HG02678 (cell line): ENCODE data around the gene PDE6G.

Experiments
- ATAC-seq: cut with Tn5 transposase; IDR thresholded peaks from one replicate; pipeline ENCODE4 v1.9.1; 2021; ENCODE audit warnings: mild to moderate bottlenecking, moderate library complexity; ENCODE audit not compliant: unreplicated experiment

Gene PDE6G

DNA sequence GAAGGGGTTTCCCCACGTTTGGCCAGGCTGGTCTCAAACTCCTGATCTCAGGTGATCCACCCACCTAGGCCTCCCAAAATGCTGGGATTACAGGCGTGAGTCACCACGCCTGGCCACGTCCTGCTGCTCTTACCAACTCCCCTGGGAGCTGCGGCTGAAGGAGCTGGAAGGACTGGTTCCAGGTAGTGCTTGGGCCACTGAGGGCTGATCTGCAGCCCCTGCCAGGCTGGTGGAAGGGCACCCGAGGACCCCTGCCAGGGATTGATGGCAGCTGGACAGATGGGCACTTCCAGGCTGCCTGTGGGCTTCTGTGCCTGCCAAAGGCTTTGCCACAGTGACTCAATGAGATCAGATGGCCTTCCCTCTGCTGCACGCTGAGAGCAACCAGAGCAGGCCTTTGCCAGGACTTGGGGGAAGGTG, 7.7 kb upstream of the PDE6G start:
- ATAC-seq: no peak

DNA sequence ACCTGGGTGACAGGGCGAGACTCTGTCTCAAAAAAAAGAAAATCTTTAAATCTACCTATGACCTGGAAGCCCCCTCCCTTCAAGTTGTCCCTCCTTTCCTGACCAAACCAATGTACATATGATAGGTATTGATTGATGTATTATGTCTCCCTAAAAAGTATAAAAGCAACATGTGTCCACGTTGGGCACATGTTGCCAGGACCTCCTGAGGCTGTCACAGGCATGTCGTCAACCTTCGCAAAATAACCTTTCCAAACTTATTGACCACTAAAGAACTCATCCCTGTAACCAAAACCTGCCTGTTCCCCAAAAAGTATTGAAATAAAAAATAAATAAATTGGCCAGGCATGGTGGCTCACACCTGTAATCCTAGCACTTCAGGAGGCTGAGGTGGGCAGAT, 5.7 kb upstream of the PDE6G start:
- no peak for ATAC-seq

DNA sequence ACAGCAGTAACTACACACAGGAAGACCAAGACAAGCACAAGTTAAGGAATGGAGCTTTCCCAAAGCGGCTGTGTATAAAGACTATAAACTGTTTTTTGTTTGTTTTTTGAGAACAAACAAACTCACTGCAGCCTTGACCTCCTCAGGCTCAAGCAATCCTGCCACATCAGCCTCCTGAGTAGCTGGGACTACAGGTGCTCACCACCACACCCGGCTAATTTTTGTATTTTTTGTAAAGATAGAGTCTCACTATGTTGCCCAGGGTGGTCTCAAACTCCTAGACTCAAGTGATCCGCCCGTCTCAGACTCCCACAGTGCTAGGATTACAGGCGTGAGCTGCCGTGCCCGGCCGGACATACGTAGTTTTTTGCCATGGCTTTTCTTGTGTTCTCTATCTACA, 4.1 kb upstream of the PDE6G start:
- no peak for ATAC-seq

DNA sequence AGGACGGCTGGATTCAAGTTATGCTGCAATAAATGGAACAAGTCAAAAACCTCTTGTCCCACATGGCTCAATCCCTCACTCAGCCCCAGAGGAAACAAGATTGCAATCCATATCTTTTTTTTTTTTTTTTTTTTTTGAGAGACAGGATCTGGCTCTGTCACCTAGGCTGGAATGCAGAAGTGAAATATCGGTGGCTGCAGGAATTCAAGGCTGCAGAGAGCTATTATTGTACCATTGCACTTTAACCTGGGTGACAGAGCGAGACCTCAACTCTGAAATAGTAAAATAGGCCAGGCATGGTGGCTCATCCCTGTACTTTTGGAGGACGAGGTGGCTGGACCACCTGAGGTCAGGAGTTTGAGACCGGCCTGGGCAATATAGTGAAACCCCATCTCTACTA, 2.7 kb upstream of the PDE6G start:
- ATAC-seq: no peak

DNA sequence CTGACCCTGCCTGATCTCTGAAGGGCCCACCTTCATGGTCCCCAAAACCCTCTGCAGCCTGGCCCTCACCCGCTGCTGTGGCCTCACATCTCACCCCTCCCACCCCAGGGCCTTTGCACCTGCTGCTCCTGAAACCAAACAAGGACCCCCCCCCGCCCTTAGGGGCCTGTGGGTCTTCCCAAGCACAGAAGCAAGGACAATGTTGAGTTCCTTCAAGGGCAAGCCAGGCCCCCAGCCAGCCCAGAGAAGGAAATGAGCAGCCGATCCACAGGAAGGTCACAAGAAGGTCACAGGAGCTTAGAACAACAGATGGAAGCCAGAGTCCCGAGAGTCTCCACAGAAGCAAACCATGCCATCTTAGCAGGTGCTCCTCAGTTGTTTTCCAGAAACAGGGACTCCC, 493 bp upstream of the PDE6G start:
- no peak for ATAC-seq

DNA sequence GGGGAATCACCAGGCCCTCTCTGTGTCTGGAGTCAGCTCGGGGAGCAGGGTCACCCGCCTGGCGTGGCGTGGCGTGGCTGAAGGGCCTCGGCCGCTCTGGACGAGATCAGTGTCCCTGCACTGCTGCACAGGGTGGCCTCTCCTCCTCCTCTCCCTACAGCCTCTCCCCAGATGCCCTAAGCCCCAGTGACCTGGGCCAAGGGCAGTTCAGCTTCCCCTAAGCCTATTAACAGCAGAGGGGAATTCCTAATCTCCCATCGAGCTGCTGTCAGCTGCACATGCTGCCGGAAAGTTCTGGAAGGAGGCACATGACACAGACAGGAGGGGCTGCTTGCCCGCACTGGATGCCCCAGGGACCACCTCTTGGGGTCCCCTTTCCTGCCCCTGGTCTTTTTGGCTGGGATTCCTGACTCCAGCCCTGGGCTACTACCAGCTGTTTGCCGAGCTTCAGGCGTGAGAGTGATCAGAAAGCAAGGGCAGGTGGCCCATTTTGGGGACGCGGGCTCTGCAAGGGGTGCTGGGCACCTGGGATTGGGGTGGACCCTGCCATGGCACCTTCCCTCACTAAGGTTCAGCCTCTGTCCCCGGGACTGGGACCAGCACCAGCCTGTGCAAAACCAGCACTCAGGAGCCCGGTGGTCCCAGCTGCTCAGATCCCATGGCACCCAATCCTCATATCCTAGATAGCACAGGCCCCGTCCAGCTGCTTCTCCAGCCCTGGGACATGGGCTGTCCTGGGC, 794 bp downstream of the PDE6G start:
- no peak for ATAC-seq

DNA sequence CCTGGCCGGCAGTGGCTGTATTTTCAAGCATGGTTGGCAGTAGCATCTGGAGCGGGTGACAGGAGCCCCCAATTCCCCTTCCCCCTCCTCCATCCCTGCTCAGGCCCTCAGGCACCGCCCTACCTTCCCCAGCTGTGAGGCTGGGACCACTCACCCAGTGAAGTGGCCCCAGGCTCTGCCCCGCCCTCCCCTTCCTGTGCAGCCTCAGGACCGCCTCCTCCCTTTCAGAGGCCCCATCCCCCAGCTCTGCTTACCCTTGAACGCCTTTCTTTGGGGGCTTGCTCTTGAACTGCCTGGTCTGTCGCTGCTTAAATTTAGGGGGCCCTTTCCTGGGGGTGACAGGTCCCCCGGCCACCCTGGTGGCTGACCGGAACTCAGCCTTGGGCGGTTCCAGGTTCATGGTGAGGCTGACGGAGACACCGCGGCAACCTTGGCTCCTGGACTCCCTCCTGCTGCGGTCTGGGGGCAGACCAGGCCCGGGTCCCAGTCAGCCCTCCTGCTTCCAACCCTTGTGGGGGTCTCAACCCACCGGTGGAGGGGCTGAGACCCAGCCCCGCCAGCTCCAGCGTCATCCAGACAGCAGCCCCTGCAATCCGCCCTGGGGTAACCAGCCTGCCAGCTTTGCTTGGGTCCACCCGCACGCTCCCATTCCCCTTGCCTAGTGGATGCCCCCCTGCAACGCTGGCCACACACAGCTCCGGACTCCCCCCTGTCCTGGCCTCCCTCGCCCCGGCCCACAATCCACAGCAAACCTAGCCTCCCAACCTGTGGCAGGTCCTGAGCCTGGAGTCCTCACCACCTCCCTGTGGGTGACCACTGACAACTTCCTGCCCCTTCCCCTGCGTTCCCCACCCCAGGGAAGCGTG, 3.2 kb downstream of the PDE6G start:
- ATAC-seq: no peak

DNA sequence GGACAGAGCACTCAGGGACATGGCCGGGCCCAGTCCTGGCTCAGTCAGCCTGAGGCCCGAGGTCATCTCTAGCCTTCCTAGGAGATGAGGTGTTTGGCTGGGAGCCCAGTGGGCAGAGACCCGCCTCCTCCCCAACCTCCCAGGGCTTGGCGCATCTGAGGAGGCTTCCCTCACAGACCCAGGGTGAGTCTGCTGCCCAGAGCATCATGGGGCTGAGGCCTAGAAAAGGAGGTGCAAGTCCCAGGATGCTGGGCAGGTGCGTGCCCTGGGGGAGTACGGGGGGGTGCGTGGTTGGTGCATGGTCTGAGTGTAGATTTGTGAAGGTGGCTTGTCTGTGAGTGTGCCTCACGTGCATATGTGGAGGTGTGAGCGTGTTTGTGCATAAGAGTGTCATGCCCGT, 4.7 kb downstream of the PDE6G start:
- no peak for ATAC-seq

DNA sequence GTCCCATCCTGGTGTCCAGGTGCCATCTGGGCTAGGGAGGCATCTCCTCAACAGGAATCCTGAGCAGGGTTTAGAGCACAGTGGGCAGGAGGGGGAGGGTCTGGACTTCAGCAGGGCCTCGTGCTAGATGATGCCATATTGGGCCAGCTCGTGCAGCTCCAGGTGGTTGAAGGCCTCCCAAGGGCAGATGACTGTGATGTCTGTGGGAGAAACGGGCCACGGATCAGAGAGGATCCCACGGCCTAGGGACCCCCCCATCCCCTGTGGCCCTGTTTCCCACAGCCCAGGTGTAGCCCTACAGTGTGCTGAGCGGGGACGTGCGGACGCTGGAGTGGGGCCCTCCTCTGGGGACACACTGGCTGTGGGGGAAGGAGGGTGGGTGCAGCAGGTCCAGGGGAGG, 5.4 kb downstream of the PDE6G start:
- ATAC-seq: no peak

DNA sequence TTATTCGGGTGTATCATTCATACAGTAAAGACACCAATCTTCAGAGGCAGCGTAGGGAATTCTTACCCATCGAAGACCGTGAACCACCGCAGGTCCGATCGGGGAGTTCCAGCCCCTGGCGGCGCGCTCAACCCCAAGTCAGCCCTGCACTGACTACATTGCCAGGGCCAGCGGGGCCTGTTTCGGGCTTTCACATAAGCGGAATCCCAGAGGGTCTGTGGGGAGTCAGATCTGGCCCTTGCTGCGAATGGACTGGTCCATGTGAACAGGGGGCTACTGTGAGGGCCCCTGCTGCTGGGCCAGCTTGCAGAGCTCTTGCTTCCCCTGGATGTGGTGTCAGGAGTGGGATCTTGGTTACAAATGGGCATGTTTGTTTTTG, 7.6 kb downstream of the PDE6G start:
- ATAC-seq: no peak

DNA sequence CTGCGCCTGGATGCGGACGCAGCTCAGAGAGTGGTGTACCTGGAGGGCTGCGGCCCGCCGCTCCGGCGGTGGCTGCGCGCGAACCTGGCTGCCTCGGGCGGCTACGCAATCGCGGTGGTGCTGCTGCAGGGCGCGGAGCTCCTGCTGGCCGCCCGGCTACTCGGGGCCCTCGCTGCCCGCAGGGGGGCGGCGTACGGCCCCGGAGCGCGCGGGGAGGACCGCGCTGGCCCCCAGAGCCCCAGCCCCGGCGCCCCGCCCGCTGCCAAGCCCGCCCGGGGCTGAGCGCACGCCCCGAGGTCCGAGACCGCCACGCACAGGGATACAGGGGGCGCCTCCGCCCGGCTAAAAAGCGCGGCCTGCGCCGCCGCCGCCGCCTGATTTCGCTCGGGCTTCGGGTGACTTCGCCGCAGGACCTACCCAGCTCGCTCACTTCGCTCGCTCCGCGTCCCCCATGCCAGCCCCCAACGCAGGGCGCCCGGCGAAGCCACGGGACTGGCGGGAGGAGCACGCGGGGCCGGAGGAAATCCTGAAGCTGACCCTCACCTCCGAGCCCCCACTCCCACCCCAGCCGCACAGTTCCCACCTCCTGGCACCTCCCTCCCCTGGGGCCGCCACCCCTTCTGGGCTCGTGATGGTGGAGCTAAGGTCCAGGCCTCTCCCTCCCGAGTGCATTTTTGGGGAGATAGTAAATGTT, 8.2 kb downstream of the PDE6G start:
- no peak for ATAC-seq

DNA sequence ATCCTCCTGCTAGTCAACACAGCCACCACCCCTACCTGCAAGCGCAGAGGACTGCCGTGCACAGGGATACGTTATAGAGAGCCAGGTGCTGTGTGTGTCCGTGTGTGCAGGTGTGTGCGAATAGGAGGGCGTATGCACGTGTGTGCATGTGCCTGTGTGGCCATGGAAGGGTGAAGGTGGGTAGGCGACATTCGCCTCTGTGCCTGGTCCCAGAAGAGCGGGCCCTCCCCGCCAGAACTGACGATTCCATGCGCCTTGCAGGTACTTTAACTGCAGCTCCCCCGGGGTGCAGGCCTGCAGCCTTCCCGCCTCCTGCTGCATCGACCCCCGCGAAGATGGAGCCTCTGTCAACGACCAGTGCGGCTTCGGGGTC, 8.7 kb downstream of the PDE6G start:
- ATAC-seq: no peak

DNA sequence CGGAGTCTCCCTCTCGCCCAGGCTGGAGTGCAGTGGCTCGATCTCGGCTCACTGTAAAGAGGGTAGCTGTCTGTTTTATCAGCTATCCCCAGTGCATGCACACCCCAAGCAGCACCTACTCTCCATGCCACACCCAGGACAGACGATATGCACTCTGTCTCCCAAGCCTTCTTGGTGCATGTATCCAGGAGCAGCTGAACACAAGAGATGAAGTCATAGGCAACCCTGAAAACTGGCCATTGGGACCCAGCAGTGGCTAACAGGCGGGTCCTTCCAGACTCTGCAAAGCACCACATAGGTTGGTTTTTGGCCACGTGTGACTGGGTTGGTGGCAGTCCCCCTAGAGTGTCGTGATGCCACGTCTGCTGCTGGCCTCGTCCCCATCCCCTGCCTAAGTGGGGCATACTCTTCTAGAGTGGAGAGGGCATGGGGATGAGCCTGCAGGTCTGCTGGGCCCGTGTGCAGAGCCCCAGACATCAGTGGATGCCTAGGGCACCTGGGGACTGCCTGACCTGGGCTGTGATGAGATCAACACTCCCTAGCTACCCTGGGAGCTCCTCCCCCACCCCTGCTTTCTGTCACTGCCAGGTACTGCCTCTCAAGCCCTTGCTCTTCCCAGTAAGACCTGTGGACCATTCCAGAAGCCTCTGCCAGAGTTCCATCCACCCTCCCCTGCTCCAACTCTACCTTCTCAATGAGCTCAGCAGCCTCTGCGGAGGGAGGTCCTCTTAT, 9.3 kb downstream of the PDE6G start:
- no peak for ATAC-seq

DNA sequence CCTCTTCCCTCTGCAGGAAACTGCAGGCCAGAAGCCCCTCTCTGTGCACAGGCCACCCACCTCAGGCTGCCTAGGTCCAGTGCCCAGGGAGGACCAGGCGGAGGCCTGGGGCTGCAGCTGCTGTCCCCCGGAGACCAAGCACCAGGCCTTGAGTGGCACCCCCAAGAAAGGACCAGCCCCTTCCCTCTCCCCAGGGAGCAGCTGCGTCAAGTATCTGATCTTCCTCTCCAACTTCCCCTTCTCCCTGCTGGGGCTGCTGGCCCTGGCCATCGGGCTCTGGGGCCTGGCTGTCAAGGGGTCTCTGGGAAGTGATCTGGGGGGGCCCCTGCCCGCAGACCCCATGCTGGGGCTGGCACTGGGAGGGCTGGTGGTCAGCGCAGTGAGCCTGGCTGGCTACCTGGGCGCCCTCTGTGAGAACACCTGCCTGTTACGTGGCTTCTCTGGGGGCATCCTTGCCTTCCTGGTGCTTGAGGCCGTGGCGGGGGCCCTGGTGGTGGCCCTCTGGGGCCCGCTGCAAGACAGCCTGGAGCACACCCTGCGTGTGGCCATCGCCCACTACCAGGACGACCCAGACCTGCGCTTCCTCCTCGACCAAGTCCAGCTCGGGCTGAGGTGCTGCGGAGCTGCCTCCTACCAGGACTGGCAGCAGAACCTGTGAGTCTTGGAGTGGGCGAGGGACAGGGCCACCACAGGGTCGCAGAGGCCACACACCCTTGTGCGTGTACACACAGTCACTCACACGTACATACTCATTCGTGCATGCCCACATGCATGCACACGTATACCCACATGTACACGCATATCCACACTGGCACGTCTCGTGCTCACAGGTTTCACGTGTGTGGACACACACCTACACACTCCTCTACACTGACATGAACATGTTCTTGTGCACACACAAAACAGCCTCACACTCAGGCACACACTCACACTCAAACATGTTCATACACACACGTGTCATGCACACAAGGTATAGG, 11.1 kb downstream of the PDE6G start:
- no peak for ATAC-seq

DNA sequence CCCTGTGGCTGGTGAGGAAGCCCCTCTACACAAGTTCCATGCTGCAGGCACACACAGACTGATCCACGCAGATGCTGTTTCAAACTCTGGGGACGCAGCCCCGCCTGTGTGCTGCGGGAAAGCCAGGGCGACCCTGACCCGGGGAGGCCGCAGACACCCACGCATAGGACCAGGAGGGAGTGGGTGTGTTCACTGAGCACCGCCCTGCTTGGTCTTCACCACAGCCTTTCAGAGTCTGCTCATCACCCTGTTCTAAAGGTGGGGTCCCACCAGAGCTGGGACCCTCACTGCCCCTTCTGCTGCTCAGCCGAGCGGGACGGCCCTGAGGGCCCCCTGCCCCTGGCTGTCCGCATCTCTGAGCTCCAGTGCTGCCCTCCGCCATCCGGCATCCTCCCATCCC, 11.8 kb downstream of the PDE6G start:
- no peak for ATAC-seq

DNA sequence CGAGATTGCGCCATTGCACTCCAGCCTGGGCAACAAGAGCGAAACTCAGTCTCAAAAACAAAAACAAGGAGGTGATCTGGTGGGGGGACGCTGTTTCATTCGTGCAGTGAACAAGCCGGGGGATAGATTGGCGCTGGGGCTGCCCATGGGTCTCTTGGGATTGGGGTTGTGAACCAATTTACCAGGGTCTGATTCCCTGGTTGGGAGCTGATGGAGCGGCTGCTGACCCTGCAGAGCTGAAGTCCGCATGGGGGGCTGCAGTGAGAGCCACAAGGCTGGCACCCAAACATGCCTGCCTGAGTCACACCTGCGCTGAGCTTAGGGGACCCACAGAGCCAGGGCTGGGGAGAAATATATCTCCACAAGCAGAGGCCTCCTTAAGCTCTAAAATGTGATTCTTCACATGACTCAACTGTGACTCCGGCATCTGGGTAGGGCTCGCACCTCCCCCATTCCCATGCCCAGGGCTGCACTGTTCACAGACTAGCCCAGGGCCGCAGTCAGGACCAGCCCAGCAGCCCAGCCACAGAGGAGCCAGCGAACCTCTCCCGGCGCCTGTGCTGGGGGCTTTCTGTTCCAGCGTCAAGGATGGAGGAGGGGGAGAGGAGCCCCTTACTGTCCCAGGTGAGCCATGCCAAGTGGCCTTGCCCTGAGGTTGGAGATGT, 14.4 kb downstream of the PDE6G start:
- ATAC-seq: no peak

DNA sequence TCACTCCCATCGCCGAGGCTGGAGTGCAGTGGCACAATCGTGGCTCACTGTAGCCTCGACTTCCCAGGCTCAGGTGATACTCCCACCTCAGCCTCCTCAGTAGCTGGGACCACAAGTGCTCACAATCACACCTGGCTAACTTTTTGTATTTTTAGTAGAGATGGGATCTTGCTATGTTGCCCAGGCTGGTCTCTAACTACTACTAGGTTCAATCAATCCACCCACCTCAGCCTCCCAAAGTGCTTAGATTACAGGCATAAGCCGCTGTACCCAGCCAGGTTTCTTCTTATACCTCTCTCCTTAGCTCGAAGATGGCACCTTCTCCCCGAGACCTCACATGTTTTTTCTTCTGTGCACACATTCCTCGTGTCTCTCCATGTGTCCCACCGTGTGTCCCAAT, 16.3 kb downstream of the PDE6G start:
- ATAC-seq: no peak

DNA sequence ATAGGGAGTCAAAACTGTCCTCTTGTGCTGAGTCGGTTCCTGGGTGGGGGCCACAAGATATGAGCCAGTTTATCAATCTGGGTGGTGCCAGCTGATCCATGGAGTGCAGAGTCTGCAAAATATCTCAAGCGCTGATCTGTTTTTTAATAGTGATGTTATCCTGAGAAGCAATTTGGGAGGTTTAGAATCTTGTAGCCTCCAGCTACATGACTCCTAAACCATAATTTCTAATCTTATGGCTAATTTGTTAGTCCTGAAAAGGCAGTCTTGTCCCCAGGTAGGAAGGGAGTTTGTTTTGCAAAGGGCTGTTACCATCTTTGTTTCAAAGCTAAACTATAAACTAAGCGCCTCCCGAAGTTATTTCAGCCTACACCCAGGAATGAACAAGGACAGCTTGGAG, 17.7 kb downstream of the PDE6G start:
- no peak for ATAC-seq

DNA sequence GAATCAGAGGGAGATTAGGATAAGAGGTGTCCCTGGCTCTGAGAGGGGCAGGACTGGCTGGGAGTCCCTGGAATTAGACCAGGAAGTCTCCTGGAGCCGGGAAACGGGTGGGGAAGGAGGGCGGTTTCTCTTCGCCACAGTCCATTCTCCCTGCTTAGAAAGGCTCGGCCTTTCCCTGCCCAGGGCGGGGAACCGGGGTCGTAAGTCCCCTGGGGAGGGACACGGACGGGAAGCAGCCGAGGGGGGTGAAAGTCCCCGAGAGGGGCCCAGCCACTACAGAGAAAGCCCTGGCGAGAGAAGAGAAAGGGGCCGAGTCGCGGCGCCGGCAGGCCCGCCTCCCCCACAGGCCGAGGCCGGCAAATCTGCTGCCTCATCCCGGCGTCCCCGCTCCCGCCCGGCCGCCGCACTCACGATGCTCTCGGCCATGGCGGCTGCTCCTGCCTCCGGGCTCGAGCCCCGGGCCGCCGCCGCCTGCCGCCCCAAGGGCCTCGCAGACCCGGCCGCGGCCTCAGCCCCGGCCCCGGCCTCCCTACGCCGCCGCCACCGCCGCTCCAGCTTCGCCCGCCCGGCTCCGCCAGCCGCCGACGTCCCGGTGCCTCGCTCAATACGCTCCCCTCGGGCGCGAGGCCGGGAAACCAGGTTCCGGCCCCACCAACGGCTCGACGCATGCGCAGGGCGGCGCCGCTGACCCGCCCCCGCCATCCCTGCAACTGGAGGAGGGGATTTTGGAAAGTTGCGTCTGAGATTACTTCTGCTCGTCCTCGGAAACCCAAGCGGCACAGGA, 19.6 kb downstream of the PDE6G start, which contains the start of the genes NPLOC4 and TSPAN10:
NPLOC4 (minus strand) TSS at position 608 of the 784 bp plus-strand sequence; CDS start at position 426, 182 bp downstream.
TSPAN10 (plus strand) TSS at position 692 of the 784 bp plus-strand sequence. CDS start 5,217 bp downstream, outside the sequence.
- peak; percentile 86 for ATAC-seq
